ENCODE data around the gene DDX4.
A peak's percentile ranks its signal among the peaks of the same experiment; 100 is the strongest.
"Not testable (repeated sequence)": the region's sequence is repeated elsewhere in the genome, so short reads cannot be mapped to it uniquely, and the experiment has no call there.

DDX4 gene

GRCh38 chr5:55737793-55738192 is at the start of gene DDX4:
TSS of gene DDX4 (plus strand) at chr5:55738061. CDS start at chr5:55738964, 903 bp downstream.
- DNase-seq: no peak

- peak in 2 of 3 experiments; percentile 50 to 71 for DNase-seq
These were observed 46.4 kb upstream of the DDX4 start for GRCh38 chr5:55691265-55692105.

GRCh38 chr5:55692106-55692417 is 45.8 kb upstream of the DDX4 start:
- DNase-seq: no peak

DNA sequence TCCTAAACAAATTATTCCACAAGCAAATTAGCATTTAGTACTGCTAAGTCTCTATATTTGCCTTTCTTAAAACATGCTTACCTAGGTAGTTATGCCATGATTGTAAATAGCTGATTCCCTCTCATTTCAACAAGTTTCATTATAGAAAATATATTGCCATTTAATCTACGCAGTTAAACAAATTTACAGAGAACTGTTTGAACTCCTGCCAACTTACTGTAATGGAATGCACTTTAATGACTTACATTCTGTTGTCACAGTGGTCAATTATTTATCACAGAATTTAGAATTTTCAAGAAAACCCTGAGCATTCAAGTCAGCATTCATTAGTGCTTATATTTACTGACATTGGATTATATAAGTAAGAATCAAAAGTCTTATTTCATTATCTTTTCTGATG is 45.4 kb upstream of the DDX4 start:
- DNase-seq: no peak

DNA sequence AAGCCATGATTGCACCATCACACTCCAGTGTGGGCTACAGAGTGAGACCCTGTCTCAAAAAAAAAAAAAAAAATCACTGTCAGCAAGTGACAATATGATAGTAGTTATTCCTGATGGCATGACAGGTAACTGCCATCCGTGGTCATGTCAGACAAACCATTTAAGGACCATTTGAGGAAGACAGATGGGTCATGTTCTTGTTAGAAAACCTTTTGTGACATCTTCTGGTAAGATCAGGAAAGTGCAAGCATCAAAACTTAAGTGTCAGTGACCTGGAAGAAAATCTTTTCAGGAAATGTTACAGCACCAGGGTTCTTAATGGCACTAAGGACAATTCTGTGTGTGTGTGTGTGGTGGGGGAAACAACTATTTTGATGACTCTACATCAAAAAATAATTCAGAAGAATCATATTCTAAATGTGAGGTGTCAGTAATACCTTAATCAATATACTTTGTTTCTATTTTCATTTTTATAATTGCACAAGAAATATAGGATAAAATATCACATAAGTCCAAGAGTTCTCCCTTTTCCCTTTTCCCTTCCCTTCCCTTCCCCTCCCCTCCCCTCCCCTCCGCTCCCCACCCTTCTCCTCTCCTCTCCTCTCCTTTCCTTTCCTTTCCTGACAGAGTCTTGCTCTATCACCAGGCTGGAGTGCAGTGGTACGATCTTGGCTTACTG is 43.6 kb upstream of the DDX4 start:
- peak in 2 of 3 experiments; percentile 18 to 41 for DNase-seq

GRCh38 chr5:55696704-55697103 is 41.2 kb upstream of the DDX4 start:
- DNase-seq: not testable (repeated sequence)

- DNase-seq: no peak
These were observed 38.7 kb upstream of the DDX4 start for GRCh38 chr5:55699041-55699688.

- DNase-seq: no peak
These were observed 37.1 kb upstream of the DDX4 start for GRCh38 chr5:55700745-55701144.

- no peak for DNase-seq
These were observed 36.3 kb upstream of the DDX4 start for GRCh38 chr5:55701462-55702103.

DNA sequence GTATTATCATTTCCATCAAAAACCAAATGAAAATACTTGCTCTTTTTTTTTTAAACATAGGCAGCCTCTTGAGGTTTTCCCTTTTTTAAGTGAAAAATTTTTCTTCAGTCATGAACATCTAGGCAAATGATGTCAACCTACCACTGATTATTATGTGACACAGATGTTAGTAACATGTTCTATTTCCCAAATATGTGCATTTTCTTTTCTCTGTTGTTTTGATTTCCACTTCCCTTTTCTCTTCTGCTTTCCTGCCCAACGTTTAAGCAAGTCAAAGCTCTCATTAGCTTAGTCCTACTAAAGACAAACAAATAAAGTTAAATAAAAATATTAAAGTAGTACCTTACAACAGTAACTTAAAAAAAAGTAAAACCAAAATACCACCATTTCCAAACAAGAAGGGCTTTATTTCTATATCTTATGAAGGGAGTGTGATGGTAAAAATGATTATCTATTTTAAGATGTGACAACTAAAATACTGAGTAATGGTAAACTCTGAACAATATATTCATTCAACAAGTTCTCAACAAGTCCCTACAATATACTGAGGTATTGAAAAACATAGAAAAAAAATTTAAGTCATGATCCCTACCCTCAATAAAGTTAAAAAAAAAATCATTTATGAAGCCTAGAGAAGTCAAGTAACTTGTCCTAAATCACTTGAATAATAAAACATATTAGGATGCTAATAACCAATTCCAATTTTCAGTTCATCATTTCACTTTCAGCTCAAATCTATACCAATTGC is 35.1 kb upstream of the DDX4 start:
- no peak for DNase-seq

GRCh38 chr5:55706230-55706629 is 31.6 kb upstream of the DDX4 start:
- no peak for DNase-seq

DNA sequence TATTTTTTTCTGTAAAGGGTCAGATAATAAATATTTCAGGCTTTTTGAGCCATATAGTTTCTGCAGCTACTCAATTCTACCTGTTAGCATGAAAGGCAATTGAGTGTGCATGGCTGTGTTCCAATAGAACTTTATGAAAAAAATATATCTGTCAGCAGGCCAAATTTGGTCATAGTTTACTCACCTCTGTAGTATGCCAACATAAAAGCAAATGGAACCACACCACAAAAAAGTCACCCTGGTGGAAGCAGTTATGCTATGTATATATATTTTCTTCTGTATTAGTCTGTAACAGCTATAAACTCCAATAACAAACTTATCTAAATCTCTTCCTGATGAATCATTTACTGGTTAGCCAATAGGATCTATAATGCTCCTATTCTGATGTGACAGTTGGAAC is 29.1 kb upstream of the DDX4 start:
- no peak for DNase-seq

DNA sequence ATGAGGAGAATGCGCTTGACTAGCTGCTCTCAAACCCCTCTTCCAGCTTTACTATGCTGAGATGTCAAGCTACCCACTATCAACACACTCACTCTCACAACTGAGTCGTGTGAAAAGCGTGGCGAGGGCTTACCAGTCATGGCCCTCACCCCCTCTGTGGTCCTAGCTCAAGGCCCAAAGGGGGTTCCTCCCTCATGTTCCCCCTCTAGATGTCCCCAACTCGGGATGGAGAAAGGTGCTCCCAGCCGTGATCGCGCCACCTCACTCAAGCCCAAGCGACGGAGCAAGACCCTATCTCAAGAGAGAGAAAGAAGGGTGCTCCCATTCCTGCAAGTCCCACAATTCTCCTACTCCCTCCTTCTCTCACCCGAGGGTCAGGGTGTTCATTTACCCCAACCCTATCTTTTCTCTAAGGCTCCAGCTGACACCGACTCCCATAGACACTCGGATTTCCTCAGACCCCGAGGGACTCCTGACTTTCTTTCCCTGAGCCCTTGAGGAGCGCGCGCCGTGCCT is 26.3 kb upstream of the DDX4 start:
- DNase-seq: no peak

DNA sequence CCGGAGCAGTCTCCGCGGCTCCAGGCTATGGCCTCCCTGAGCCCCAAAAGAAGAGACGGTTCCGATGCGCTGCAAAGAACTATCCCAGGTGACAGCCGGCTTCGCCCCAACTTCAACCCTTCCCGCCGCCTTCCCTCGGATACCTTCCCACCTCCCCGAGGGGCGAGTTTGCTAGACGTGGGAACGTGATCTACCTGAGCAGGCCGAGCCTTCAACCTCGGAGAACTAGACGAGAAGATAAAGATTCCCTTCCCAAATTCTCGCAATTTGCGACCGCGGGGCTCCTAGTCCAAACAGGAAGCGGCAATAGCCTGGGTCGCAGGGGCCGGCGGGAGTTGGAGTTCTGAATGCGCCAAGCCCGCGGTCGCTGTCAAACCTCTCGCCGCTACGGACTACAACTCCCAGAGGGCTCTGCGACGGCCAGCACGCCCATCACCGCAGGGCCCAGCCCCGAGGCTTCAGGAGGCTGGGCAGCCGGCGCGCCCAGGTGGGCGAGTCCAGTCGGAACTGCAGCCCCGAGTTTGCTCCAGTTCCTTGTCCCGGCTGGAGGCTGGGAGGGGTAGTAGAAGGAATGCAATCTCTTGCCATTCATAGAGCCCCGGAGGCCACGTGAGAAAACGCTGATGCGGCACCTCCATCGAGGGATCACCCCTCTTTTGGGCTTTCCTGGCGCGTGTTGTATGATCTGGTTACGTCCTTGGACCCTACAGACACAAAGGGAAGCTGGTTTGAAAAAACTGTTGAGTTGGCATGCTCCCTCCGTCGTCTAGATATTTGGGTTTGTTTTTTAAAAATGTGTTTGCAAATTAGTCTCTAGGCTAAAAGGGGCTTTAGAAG is 25.6 kb upstream of the DDX4 start, which contains the start of gene SLC38A9:
Gene SLC38A9, minus strand, starts transcription at position 302 of the 837 bp plus-strand sequence. CDS start 14,366 bp downstream, outside the sequence.
- DNase-seq: peak; percentile 88 to 97 (median 91)

DNA sequence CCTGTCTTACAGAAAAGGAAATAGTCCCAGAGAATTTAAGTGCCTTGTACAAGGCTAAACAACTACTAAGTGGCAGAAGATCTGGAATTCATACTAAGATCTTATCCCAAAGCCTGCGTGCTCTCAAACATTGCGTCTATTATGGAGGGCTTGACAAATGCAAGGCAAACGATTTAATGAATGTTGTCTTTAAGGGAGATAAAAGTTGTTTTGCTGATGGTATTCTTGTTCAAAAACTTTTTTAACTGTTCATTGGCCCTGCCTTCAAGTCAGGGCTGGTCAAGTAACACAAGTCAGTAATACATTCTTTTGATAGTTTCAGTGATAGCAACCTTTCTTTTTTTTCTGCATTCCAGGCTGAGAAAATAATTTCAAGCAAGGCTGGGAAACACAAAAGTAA is 24.0 kb upstream of the DDX4 start:
- DNase-seq: no peak

GRCh38 chr5:55714339-55714738 is 23.5 kb upstream of the DDX4 start:
- no peak for DNase-seq

DNA sequence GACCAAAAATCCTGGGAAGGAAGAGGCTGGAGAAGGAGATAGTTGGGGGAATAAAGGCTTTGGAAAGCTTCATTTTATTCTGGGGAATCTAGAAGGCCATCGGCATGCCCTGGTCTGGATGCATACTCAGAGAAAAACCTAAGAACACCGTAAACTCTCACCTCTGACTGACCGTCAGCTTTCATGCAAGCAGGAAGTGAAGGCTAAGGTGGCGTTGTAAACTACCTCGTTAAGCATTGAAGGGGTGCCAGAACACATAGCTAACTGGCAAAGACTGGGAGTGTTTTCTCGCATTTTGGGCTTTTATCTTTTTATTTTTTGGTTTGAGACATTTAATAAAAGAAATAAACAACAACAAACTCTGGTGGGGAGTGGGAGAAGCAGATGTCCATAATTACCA is 23.1 kb upstream of the DDX4 start:
- DNase-seq: no peak

GRCh38 chr5:55715519-55716078 is 22.3 kb upstream of the DDX4 start:
- DNase-seq: no peak

GRCh38 chr5:55719026-55719425 is 18.8 kb upstream of the DDX4 start:
- not testable (repeated sequence) for DNase-seq

GRCh38 chr5:55720188-55720703 is 17.6 kb upstream of the DDX4 start:
- DNase-seq: no peak

DNA sequence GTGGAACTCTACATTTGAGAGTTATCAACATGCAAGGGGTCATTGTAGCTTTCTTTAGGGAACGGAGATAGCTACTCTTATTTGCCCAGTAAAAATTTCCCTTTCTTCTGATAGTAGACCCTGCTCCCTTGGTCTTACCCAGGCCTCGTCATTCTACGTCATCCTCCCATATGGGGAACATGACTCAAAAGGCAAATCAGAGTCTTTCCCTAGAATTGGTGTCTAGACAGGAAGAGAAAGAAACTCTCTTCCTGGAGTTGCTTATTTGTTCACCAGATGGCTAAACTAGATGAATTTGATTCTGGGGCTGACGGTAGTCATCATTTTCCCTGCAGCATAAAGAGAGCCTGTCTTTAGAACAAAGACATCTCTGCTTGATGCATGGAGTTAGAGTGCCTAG is 13.6 kb upstream of the DDX4 start:
- no peak for DNase-seq
